Testis (tissue), 2 donors: Measurements from ENCODE around the gene OR2W3.

Experiments used
- POLR2A ChIP-seq: fragments of 450-650 bp; IDR thresholded peaks from one replicate; pipeline ENCODE4 v1.6.1; 2017; ENCODE audit warnings: antibody characterized with exemption, mild to moderate bottlenecking, moderate library complexity
- TF ChIP-seq, protein P1 (sequence below), 3 experiments: fragments of 450-650 bp in 2 of 3; fragments of 200-600 bp in 1 of 3; sonication (generic) in 1 of 3; IDR thresholded peaks; one replicate each; pipeline ENCODE4 v1.5.1; 2016 to 2019; ENCODE audit warnings: antibody characterized with exemption in 3 of 3, mild to moderate bottlenecking in 2 of 3, moderate library complexity in 1 of 3

DNA sequence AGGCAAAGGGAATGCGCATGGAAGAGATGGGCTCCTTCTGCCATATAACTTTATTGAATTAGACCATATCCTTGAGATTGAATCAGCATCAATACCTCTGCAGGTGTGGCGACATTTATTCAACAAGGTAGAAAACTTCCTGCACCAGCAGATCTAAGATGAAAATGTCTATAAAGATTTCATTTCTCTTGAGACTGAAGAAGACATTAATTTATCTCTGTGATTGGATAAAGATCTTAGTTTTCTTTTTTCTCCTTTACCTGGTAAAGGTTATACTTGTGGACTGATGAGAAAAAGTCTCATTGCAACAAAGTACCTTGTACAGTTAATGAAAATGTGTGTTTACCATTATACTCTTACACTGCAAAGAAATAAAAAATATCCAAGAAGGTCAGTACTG lies 24.6 kb downstream of the OR2W3 start, which contains the start of gene OR2T8:
- TF ChIP-seq, protein P1, sequence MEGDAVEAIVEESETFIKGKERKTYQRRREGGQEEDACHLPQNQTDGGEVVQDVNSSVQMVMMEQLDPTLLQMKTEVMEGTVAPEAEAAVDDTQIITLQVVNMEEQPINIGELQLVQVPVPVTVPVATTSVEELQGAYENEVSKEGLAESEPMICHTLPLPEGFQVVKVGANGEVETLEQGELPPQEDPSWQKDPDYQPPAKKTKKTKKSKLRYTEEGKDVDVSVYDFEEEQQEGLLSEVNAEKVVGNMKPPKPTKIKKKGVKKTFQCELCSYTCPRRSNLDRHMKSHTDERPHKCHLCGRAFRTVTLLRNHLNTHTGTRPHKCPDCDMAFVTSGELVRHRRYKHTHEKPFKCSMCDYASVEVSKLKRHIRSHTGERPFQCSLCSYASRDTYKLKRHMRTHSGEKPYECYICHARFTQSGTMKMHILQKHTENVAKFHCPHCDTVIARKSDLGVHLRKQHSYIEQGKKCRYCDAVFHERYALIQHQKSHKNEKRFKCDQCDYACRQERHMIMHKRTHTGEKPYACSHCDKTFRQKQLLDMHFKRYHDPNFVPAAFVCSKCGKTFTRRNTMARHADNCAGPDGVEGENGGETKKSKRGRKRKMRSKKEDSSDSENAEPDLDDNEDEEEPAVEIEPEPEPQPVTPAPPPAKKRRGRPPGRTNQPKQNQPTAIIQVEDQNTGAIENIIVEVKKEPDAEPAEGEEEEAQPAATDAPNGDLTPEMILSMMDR (IDR thresholded peaks at IDR 0.05): no peak
- no peak for TF ChIP-seq POLR2A
